HG03571 (cell line): Measurements from ENCODE around the gene GFY.

Source experiments
- ATAC-seq: cut with Tn5 transposase; IDR thresholded peaks from one replicate; pipeline ENCODE4 v1.9.1; 2021; ENCODE audit not compliant: unreplicated experiment

The GFY gene

DNA sequence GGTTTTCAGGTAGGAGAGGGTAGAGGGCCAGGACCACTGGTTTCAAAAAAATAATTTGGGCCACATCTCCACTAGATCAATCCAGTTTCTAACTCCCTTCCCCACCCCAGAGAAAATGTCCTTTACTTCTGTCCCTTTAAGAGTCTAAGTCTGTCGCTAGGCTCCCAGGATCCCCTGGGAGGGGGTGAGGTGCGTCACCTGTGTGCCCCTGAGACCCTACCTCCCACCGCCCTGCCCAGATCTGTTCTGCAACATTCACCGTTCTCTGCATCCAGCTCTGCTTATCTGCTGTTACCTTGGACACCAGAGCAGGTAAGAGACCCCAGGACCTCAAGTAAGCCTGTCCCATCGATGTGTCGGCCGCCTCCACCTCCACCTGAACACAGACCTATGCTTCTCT is at the start of gene GFY:
Gene GFY (plus strand): TSS at position 211 of the 400 bp plus-strand sequence. CDS start 1,043 bp downstream, outside the sequence.
- no peak for ATAC-seq

GRCh38 chr19:49378512-49378911 is 46.7 kb upstream of the GFY start:
- ATAC-seq: no peak

GRCh38 chr19:49380391-49380790 is 44.8 kb upstream of the GFY start:
- no peak for ATAC-seq

DNA sequence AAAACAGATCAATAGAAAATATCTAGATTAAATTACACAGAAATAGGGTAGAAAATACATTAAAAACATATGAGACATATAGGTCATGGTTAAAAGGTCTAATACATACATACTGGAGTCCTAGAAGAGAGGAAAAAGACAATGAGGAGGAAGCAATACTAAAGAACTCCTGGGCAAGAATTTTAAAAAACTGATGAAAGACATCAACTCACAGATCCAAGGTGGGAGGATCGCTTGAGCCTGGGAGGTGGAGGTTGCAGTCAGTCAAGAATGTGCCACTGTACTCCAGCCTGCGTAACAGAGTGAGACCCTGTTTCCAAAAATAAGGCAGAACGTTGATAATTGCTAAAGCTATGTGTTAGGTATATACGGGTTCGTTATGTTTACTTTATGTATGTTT is 42.5 kb upstream of the GFY start:
- no peak for ATAC-seq

DNA sequence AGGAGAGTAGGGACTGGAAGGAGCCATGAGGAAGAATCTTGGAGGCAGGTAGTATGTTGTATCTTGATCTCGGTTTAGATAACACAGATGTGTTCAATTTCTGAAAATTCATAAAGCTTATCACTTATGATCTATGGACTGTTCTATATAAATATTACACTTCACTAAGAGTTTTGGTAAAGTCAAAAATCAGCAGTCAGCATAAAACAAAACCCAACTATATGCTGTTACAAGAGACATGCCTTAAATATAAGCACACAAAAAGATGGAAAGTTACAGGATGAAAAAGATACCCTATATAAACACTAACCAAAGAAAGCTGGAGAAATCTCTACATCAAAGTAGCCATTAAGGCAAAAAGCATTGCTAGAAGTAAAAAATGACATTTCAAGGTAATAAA is 41.6 kb upstream of the GFY start:
- no peak for ATAC-seq

DNA sequence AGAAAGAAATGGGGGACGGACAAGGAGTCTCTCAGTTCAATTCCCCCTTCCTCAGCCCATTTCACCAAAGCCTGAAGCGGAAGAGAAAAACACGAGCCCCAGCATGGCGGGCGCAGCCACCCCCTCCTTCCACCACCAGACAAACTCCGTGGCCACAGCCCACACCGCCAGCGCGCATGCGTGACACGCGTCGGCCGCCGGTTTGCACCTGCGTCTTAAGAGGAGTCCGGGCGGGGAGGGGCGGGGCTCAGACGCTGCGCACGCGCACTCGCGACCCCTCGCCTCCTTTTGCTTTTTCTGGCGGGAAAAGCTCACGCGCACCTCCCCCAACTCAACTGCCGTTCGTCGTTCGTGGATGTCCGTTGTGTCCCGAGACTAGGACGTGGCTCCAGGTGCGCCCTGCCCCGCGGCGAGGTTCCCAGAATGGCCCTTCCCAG is 37.2 kb upstream of the GFY start, which contains the start of gene KASH5:
Gene KASH5 (plus strand): TSS at position 314 of the 437 bp plus-strand sequence. CDS start 2,635 bp downstream, outside the sequence.
- ATAC-seq: no peak

- ATAC-seq: no peak
Observed at GRCh38 chr19:49389406-49389805, 35.8 kb upstream of the GFY start.

DNA sequence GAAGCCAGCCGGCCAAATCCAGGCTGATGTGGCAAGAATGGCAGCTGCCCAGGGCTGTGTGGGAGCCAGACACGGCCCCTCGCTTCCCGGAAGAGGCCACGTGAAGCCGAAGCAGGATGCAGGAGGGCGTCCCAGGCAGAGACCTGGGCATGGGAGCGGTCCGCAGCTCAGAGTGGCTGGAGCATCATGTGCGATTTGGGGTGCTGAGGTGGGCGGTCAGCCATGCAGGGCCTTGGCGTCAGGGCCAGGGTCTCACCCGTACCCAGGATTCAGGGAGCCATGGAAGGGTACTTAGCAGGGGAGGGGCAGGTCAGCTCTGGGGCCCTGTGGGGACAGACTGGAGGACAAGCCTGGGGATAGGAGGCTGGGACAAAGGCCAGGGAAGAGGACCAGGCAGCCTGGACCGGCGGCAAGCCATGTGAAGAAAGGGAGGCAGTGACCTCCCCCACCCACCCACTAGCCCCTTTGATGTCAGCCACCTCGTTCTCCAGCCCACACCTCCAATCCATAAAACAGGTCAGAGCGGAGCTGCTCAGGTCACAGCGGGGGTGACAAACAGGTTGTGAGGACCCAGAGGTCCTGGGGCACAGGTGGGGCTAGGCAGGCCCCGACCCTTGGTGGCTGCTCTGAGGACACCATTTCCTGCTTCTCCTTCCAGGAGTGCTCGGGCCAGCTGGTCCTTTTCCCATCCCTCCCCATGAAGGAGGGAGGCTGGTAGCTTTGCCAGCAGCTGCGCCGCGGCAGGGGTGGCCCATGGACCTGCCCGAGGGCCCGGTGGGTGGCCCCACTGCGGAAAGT is 34.9 kb upstream of the GFY start:
- ATAC-seq: no peak

- ATAC-seq: no peak
Observed at GRCh38 chr19:49390929-49391359, 34.2 kb upstream of the GFY start.

DNA sequence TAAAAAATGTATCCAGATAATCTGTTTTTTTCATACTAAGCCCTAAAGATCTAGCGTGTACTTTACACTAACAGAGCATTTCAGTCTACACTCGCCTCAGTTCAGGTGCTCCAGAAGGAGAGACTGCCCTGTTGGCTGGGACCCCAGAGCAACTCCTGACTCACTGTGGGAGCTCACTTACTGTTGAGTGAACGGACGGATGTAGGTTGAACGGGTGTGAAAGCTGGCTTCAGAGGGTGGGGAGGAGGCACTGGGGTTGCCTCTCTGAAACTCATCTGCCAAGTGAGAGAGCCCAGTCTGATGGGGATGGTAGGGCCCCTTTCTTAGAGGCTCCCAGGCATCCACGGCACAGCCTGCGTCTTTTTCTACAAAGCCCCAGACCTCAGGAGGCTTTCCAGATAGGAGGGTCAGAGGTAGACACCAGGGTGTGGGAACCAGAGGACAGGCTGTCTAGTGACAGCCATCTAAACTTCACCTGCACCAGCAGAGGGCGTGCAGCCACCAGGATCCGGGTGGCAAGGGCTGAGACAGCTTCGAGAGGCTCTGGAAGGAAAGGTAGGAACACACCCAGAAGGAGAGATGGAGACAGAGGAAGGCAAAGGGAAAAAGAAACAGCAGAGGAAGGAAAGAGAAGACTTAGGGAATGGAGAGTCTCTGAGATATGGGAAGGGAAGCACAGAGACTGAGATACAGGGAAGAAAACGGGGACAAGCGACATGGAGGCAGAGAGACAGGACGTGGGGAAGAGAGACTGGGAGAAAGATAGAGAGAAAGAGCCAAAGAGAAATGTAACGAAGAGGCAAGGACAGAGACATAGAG is 33.4 kb upstream of the GFY start:
- ATAC-seq: no peak

- ATAC-seq: no peak
Observed at GRCh38 chr19:49393881-49394280, 31.3 kb upstream of the GFY start.

DNA sequence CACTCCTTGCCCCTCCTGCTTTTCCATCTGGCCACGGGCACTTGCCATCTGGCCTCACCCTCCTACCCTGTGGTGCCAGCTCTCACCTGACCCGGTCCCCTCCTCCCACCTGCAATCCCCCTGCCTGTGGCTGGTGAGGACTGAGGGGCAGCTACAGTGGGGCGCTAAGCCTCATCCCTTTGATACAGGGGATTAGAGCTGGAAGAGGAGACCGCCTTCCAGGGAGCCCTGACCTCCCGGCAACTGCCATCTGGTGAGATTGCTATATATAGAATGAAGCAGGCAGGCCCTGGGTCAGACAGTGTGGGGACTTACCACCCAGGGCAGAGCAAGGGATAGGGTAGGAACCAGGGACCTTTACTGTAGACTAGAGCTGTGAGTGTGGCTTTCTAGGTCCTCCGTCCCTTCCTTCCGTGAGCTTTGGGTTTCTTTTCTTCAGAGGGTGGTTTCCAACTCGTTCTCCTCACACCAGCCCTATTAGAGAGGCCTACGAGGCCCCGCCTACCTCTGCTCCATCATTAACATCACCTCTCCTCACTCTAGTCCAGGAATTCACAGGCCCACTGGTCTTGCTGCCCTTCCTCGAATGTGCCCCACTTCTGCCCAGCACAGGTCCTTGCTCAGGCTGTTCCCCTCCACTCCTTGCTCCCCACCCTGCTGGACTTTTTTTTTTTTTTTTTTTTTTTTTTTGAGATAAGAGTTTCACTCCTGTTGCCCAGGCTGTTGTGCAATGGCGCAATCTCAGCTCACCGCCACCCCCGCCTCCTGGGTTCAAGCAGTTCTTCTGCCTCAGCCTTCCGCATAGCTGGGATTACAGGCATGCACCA is 29.4 kb upstream of the GFY start:
- no peak for ATAC-seq

GRCh38 chr19:49396738-49397505 is 28.3 kb upstream of the GFY start:
- no peak for ATAC-seq

GRCh38 chr19:49398001-49398615 is 27.1 kb upstream of the GFY start:
- ATAC-seq: no peak

GRCh38 chr19:49398931-49399330 is 26.3 kb upstream of the GFY start:
- no peak for ATAC-seq

DNA sequence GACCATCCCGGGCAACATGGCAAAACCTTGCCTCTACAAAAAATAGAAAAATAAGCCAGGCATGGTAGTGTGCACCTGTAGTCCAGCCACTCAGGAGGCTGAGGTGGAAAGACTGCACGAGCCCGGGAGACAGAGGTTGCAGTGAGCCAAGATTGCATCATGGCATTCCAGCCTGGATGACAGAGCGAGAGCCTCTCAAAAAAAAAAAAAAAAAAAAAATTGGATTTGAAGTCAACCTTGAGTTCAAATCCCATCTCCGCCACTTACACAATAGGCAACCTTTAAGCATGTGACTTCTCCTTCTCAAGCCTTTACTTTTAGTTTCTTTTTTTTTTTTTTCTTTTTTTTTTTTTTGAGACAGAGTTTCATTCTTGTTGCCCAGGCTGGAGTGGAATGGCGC is 25.2 kb upstream of the GFY start:
- no peak for ATAC-seq

- no peak for ATAC-seq
Observed at GRCh38 chr19:49403404-49404187, 21.6 kb upstream of the GFY start.

GRCh38 chr19:49407079-49407478 is 18.1 kb upstream of the GFY start:
- ATAC-seq: no peak

- ATAC-seq: no peak
Observed at GRCh38 chr19:49407482-49408015, 17.6 kb upstream of the GFY start.
